Measurements from ENCODE around the gene SNPH. TPM values are rescaled to one million over a fixed set of nuclear protein-coding genes. Genes with fewer than 3 reads are reported as not detected.

SNPH gene
- total RNA-seq, 2 experiments from 2014 or later: 12.8 to 13.0 TPM

DNA sequence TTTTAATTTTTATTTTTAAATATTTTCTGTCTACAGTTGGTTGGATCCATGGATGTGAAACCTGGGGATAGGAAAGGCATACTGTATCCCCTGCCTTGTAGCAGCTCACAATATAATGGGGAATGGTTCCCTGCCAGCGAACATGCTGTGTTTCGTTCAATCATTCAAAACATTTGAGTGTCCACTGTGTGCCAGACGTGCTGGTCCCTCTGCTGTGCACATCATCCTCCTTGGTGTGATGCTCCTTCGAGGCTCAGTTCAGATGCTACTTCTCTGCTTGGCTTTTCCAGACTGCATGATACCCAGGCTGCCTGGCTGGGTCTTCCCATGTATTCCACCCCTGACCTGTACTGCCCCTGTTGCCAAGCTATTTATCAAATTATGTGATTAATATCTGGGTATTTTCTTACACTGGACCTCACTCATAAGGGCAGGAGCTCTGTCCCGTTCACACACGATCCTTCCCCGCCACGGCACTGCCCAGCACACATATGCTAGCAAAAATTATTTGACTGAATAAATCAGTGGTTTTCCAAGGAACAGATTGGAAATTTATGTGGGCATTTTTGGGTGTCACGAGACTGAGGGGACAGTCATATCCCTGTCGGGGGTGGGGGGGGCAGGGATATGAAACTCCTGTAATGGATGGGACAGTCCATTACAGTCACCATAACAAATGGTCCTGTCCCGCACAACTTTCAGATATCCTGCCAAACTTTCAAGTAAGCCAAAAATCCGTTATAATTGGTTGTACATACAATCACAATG is 57.9 kb downstream of the SNPH start:
- H3K36me3 ChIP-seq (ENCODE audit: insufficient read depth, low read length): no peaks in the 10 kb centered on the region

GRCh38 chr20:1324598-1325172 is 58.6 kb downstream of the SNPH start:
- CTCF ChIA-PET: interaction anchor here (1.0 to 2.2 kb wide), 5 partner anchors 10 to 142 kb away, joined by 3 to 7 read pairs (median 4); partner anchors contain the start of gene NSFL1C
- Histone ChIP-seq H3K27me3 (ENCODE audit: control insufficient read depth in 1 of 2, insufficient read depth in 2 of 2, low read length in 2 of 2) (no peaks in the 10 kb centered on the region), H3K4me3 (ENCODE audit: low read length) (peak overlapping the region; percentile 95), H3K27ac (ENCODE audit: low read depth in 1 of 2, low read length in 2 of 2) (peak overlapping the region; percentile 95 to 98), H3K4me1 (ENCODE audit: insufficient read depth, low read length) (peaks cover 49% of the 10 kb centered on the region), H3K9me3 (ENCODE audit: control insufficient read depth in 1 of 2, insufficient read depth in 1 of 2, low read length in 2 of 2) (no peaks in the 10 kb centered on the region), H3K36me3 (ENCODE audit: insufficient read depth, low read length) (no peaks in the 10 kb centered on the region)
- intact Hi-C loops (cut with DNase I, micrococcal nuclease): loop anchor here (1.0 to 10.0 kb wide), 8 partner anchors 60 to 207 kb away; partner anchors contain the start of genes FKBP1A (in 1 of the 2), NSFL1C (in 1 of the 2), PSMF1 (in 1 of the 2) and SNPH (in 1 of the 2)
- H3K4me1 Mint-ChIP-seq (ENCODE audit: low read depth): peaks cover 6% of the 10 kb centered on the region
- peaks cover 5% of the 10 kb centered on the region for H3K36me3 Mint-ChIP-seq (ENCODE audit: low read depth)
- H3K9me3 Mint-ChIP-seq: no peaks in the 10 kb centered on the region
- no peak overlapping the region for H3K4me3 Mint-ChIP-seq
- H3K27me3 Mint-ChIP-seq: no peaks in the 10 kb centered on the region
- peak in 6 of 14 experiments; percentile 16 to 65 (median 40) for DNase-seq
- no peak overlapping the region for H3K27ac Mint-ChIP-seq
- ATAC-seq (ENCODE audit: poor library complexity): peak; percentile 0
- POLR2A ChIA-PET: interaction anchor here (1.2 to 1.7 kb wide), 6 partner anchors 38 to 142 kb away, joined by 4 to 11 read pairs (median 8); partner anchors contain the start of genes FKBP1A and NSFL1C
- TF ChIP-seq, protein P1, sequence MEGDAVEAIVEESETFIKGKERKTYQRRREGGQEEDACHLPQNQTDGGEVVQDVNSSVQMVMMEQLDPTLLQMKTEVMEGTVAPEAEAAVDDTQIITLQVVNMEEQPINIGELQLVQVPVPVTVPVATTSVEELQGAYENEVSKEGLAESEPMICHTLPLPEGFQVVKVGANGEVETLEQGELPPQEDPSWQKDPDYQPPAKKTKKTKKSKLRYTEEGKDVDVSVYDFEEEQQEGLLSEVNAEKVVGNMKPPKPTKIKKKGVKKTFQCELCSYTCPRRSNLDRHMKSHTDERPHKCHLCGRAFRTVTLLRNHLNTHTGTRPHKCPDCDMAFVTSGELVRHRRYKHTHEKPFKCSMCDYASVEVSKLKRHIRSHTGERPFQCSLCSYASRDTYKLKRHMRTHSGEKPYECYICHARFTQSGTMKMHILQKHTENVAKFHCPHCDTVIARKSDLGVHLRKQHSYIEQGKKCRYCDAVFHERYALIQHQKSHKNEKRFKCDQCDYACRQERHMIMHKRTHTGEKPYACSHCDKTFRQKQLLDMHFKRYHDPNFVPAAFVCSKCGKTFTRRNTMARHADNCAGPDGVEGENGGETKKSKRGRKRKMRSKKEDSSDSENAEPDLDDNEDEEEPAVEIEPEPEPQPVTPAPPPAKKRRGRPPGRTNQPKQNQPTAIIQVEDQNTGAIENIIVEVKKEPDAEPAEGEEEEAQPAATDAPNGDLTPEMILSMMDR (IDR thresholded peaks at IDR 0.05): no peak

More for the DNA sequence above, 57.9 kb downstream of the SNPH start:
- peak overlapping the region; percentile 95 to 98 for H3K27ac ChIP-seq (ENCODE audit: low read depth in 1 of 2, low read length in 2 of 2)
- no peaks in the 10 kb centered on the region for H3K27me3 ChIP-seq (ENCODE audit: control insufficient read depth in 1 of 2, insufficient read depth in 2 of 2, low read length in 2 of 2)
- H3K9me3 ChIP-seq (ENCODE audit: control insufficient read depth in 1 of 2, insufficient read depth in 1 of 2, low read length in 2 of 2): no peaks in the 10 kb centered on the region
- no peak overlapping the region for H3K27ac Mint-ChIP-seq
- no peak overlapping the region for H3K4me3 ChIP-seq (ENCODE audit: low read length)
- peaks cover 45% of the 10 kb centered on the region for H3K4me1 ChIP-seq (ENCODE audit: insufficient read depth, low read length)
- no peak for ATAC-seq (ENCODE audit: poor library complexity)
- TF ChIP-seq, protein P1 (IDR thresholded peaks at IDR 0.05): no peak
- H3K9me3 Mint-ChIP-seq: no peaks in the 10 kb centered on the region
- H3K36me3 Mint-ChIP-seq (ENCODE audit: low read depth): no peaks in the 10 kb centered on the region
- DNase-seq: peak in 2 of 14 experiments; percentile 2 to 29
- H3K4me1 Mint-ChIP-seq (ENCODE audit: low read depth): no peaks in the 10 kb centered on the region
- no peaks in the 10 kb centered on the region for H3K27me3 Mint-ChIP-seq
- intact Hi-C loops (cut with DNase I, micrococcal nuclease): loop anchor here (2.0 to 10.0 kb wide), 4 partner anchors 59 to 203 kb away; partner anchors contain the start of gene SNPH (in 1 of the 2)
- peak overlapping the region; percentile 20 for H3K4me3 Mint-ChIP-seq
- ChIA-PET POLR2A (interaction anchor here (1.7 kb wide), 1 partner anchor 143 kb away, joined by 8 read pairs; the partner anchor contains the start of gene NSFL1C), CTCF (interaction anchor here (1.0 to 2.2 kb wide), 4 partner anchors 9 to 143 kb away, joined by 3 to 7 read pairs (median 5); partner anchors contain the start of gene NSFL1C)

Measured in CD4-positive, alpha-beta T cell (primary cell).